IMR-90 (cell line): ENCODE results near the gene LYVE1. TPM values are rescaled to one million over a fixed set of nuclear protein-coding genes. Genes with fewer than 3 reads are reported as not detected.

Experiments used
- ATAC-seq: fragments of 200-7000 bp; cut with Tn5 transposase; 2 replicates; pipeline ENCODE4 v1.9.1; 2020; ENCODE audit warnings: low read depth, mild to moderate bottlenecking, moderate library complexity
- BruUV-seq: library from RNA; stranded (reverse); fragments of 400-500 nt; replicated peaks from 2 replicates; lab custom pipeline; 2021; lab: Mats Ljungman, UMichigan
- CTCF ChIA-PET: fragments of 300-600 bp; formaldehyde crosslinking; extraction: SDS; loops from one replicate; lab custom pipeline; 2021; ENCODE audit warnings: antibody characterized with exemption; lab: Yijun Ruan, JAX
- POLR2A ChIA-PET: fragments of 300-600 bp; sonication (Branson Sonifier 250); formaldehyde crosslinking; loops from one replicate; lab custom pipeline; 2022; ENCODE audit warnings: antibody characterized with exemption; ENCODE audit not compliant: unreplicated experiment; lab: Charles Lee
- DNase-seq: peaks from one replicate; pipeline ENCODE4 v3.0.0; 2013
- H2AFZ ChIP-seq: replicated peaks from 2 replicates; pipeline ENCODE3; 2013; ENCODE audit warnings: low read length, mild to moderate bottlenecking; ENCODE audit not compliant: poor library complexity
- H2AK5ac ChIP-seq: 2 replicates; pipeline ENCODE4 v1.6.1; 2013; ENCODE audit warnings: low read depth, low read length, inconsistent platforms
- H2AK9ac ChIP-seq: replicated peaks from 2 replicates; pipeline ENCODE3; 2013; ENCODE audit warnings: mild to moderate bottlenecking, low read depth, low read length, moderate library complexity; ENCODE audit not compliant: poor library complexity
- H2BK120ac ChIP-seq: 2 replicates; pipeline ENCODE4 v1.6.1; 2013; ENCODE audit warnings: low read depth, low read length, inconsistent platforms
- H2BK15ac ChIP-seq: 3 replicates; pipeline ENCODE4 v1.6.1; 2013; ENCODE audit warnings: low read depth, low read length, inconsistent platforms
- H2BK20ac ChIP-seq: 2 replicates; pipeline ENCODE4 v1.6.1; 2013; ENCODE audit warnings: low read depth, mild to moderate bottlenecking, inconsistent platforms, low read length, moderate library complexity
- H2BK5ac ChIP-seq: 2 replicates; pipeline ENCODE4 v1.6.1; 2013; ENCODE audit warnings: mild to moderate bottlenecking, low read depth, low read length, inconsistent platforms; ENCODE audit not compliant: poor library complexity, severe bottlenecking
- H3K14ac ChIP-seq: replicated peaks from 2 replicates; pipeline ENCODE4 v1.6.1; 2013; ENCODE audit warnings: low read depth, low read length, inconsistent platforms
- H3K18ac ChIP-seq: 2 replicates; pipeline ENCODE4 v1.6.1; 2013; ENCODE audit warnings: low read depth, low read length, control low read depth
- H3K23ac ChIP-seq: 2 replicates; pipeline ENCODE4 v1.6.1; 2013; ENCODE audit warnings: low read depth, low read length, inconsistent platforms
- H3K27ac ChIP-seq: 2 replicates; pipeline ENCODE4 v1.5.1; 2013; ENCODE audit warnings: mild to moderate bottlenecking, control low read depth, low read length; ENCODE audit not compliant: insufficient read depth
- H3K27me3 ChIP-seq: 2 replicates; pipeline ENCODE4 v1.6.1; 2013; ENCODE audit warnings: low read length; ENCODE audit not compliant: control insufficient read depth, insufficient read depth
- H3K36me3 ChIP-seq: 2 replicates; pipeline ENCODE4 v1.6.1; 2013; ENCODE audit warnings: low read length, mixed read lengths; ENCODE audit not compliant: control insufficient read depth, insufficient read depth
- H3K4ac ChIP-seq: 2 replicates; pipeline ENCODE4 v1.6.1; 2013; ENCODE audit warnings: low read depth, low read length, inconsistent platforms
- H3K4me1 ChIP-seq: 2 replicates; pipeline ENCODE4 v1.6.1; 2013; ENCODE audit warnings: low read length, mixed read lengths; ENCODE audit not compliant: control insufficient read depth, insufficient read depth
- H3K4me2 ChIP-seq: 2 replicates; pipeline ENCODE4 v1.6.1; 2013; ENCODE audit warnings: low read depth, mild to moderate bottlenecking, control low read depth, low read length, moderate library complexity
- H3K4me3 ChIP-seq: 2 replicates; pipeline ENCODE4 v1.5.1; 2013; ENCODE audit warnings: low read depth, mild to moderate bottlenecking, control low read depth, low read length, moderate library complexity; ENCODE audit not compliant: insufficient read depth
- H3K56ac ChIP-seq: 2 replicates; pipeline ENCODE4 v1.6.1; 2013; ENCODE audit warnings: low read length, inconsistent platforms; ENCODE audit not compliant: insufficient read depth; ENCODE audit errors: extremely low read depth
- H3K79me1 ChIP-seq, 2 experiments: 2 replicates each; pipeline ENCODE4 v1.6.1; 2013; ENCODE audit warnings: low read length in 2 of 2, inconsistent platforms in 1 of 2, low read depth in 1 of 2
- H3K9ac ChIP-seq: 2 replicates; pipeline ENCODE4 v1.6.1; 2013; ENCODE audit warnings: low read depth, low read length, control low read depth
- H3K9me1 ChIP-seq: 2 replicates; pipeline ENCODE4 v1.6.1; 2013; ENCODE audit warnings: low read length, inconsistent platforms; ENCODE audit not compliant: insufficient read depth
- H3K9me3 ChIP-seq: 2 replicates; pipeline ENCODE4 v1.6.1; 2013; ENCODE audit warnings: low read length; ENCODE audit not compliant: control insufficient read depth, insufficient read depth
- H4K20me1 ChIP-seq: 2 replicates; pipeline ENCODE4 v1.6.1; 2013; ENCODE audit warnings: low read length, inconsistent platforms; ENCODE audit not compliant: insufficient read depth
- H4K5ac ChIP-seq: 2 replicates; pipeline ENCODE4 v1.6.1; 2013; ENCODE audit warnings: mild to moderate bottlenecking, low read depth, low read length, control low read depth
- H4K8ac ChIP-seq, 2 experiments: 2 replicates each; pipeline ENCODE4 v1.6.1; 2013; ENCODE audit warnings: low read depth in 2 of 2, low read length in 2 of 2, control low read depth in 1 of 2, inconsistent platforms in 1 of 2
- H4K91ac ChIP-seq: 2 replicates; pipeline ENCODE4 v1.6.1; 2013; ENCODE audit warnings: low read depth, low read length, inconsistent platforms; ENCODE audit not compliant: insufficient read depth
- BHLHE40 ChIP-seq: fragments of 150-350 bp; IDR thresholded peaks from 2 replicates; pipeline ENCODE4 v1.6.1; 2016; ENCODE audit warnings: mild to moderate bottlenecking, low read depth, low read length
- CEBPB ChIP-seq: IDR thresholded peaks from 2 replicates; pipeline ENCODE4 v1.6.1; 2012; ENCODE audit warnings: low read depth, low read length, improper control_type of control experiment
- CHD1 ChIP-seq: IDR thresholded peaks from 2 replicates; pipeline ENCODE4 v1.6.1; 2012; ENCODE audit warnings: low read depth, low read length, improper control_type of control experiment
- CTCF ChIP-seq: conservative IDR thresholded peaks from 2 replicates; pipeline ENCODE4 v1.5.1; 2012; ENCODE audit warnings: mild to moderate bottlenecking, low read depth, low read length, improper control_type of control experiment
- ELK1 ChIP-seq: fragments of 150-350 bp; IDR thresholded peaks from 2 replicates; pipeline ENCODE4 v1.6.1; 2016; ENCODE audit warnings: low read depth, mild to moderate bottlenecking, low read length, moderate library complexity, borderline replicate concordance
- FOS ChIP-seq: fragments of 150-350 bp; IDR thresholded peaks from 2 replicates; pipeline ENCODE4 v1.6.1; 2016; ENCODE audit warnings: low read depth, low read length
- MAFK ChIP-seq: IDR thresholded peaks from 2 replicates; pipeline ENCODE4 v1.6.1; 2012; ENCODE audit warnings: low read depth, low read length, improper control_type of control experiment
- MAZ ChIP-seq: IDR thresholded peaks from 2 replicates; pipeline ENCODE4 v1.6.1; 2012; ENCODE audit warnings: low read depth, mild to moderate bottlenecking, low read length, improper control_type of control experiment, moderate library complexity, borderline replicate concordance
- MXI1 ChIP-seq: IDR thresholded peaks from 2 replicates; pipeline ENCODE4 v1.6.1; 2012; ENCODE audit warnings: low read depth, mild to moderate bottlenecking, low read length, moderate library complexity, borderline replicate concordance
- NFE2L2 ChIP-seq: fragments of 150-350 bp; IDR thresholded peaks from 2 replicates; pipeline ENCODE4 v1.6.1; 2016; ENCODE audit warnings: low read depth, mild to moderate bottlenecking, low read length
- POLR2A ChIP-seq: IDR thresholded peaks from 2 replicates; pipeline ENCODE4 v1.6.1; 2012; ENCODE audit warnings: mild to moderate bottlenecking, low read depth, low read length
- RAD21 ChIP-seq: IDR thresholded peaks from 2 replicates; pipeline ENCODE4 v1.6.1; 2012; ENCODE audit warnings: low read length, improper control_type of control experiment
- RCOR1 ChIP-seq: IDR thresholded peaks from 2 replicates; pipeline ENCODE4 v1.6.1; 2012; ENCODE audit warnings: mild to moderate bottlenecking, low read length, improper control_type of control experiment; ENCODE audit not compliant: insufficient replicate concordance
- RFX5 ChIP-seq: IDR thresholded peaks from 2 replicates; pipeline ENCODE4 v1.8.0; 2012; ENCODE audit warnings: low read depth, mild to moderate bottlenecking, low read length, moderate library complexity
- SMC3 ChIP-seq: fragments of 150-350 bp; IDR thresholded peaks from 2 replicates; pipeline ENCODE4 v1.6.1; 2016; ENCODE audit warnings: low read depth, mild to moderate bottlenecking, antibody characterized with exemption, low read length, moderate library complexity
- WGBS, 2 experiments: methylation state at CpG; one replicate each; pipeline versions ENCODE4 v1.1.5 to v1.1.7; 2013; ENCODE audit warnings: missing lambda C conversion rate in 2 of 2; ENCODE audit not compliant: insufficient read length in 1 of 2; ENCODE audit errors: extremely low coverage in 2 of 2; 5-methylcytosine and 5-hydroxymethylcytosine counted together
- dilution Hi-C: fragments of 300-500 bp; cut with HindIII; formaldehyde crosslinking; loops from one replicate; pipeline ENCODE4 v1.14.3; 2018; ENCODE audit warnings: low sequenced_read_pairs; ENCODE audit not compliant: unreplicated experiment
- in situ Hi-C: fragments of 300-500 bp; cut with MboI; formaldehyde crosslinking; loops from 3 replicates; pipeline ENCODE4 v1.14.3; 2019; ENCODE audit warnings: low sequenced_read_pairs, inconsistent platforms, mixed read lengths
- intact Hi-C: fragments of 100-400 bp; cut with micrococcal nuclease; formaldehyde crosslinking; loops from 2 replicates; pipeline ENCODE4 v1.10.0; 2022
- polyA plus RNA-seq, 3 experiments: library from polyadenylated mRNA; depleted of rRNA; stranded (reverse); fragments of >200 nt; gene quantifications; 2 replicates each; pipeline ENCODE4 v1.2.3, GENCODE V29; 2012; ENCODE audit warnings: low replicate concordance in 1 of 3
- total RNA-seq: library from RNA; depleted of rRNA; stranded (reverse); fragments of >200 nt; gene quantifications from 2 replicates; pipeline ENCODE4 v1.2.3, GENCODE V29; 2012
- TF ChIP-seq, protein P1 (sequence below): fragments of 150-350 bp; IDR thresholded peaks from 2 replicates; pipeline ENCODE4 v1.6.1; 2017; ENCODE audit warnings: mild to moderate bottlenecking, antibody characterized with exemption, low read length, low read depth

LYVE1 gene
- total and polyA plus RNA-seq, 2 of the 4 experiments (the other 2 are of a cell fraction): not detected

DNA sequence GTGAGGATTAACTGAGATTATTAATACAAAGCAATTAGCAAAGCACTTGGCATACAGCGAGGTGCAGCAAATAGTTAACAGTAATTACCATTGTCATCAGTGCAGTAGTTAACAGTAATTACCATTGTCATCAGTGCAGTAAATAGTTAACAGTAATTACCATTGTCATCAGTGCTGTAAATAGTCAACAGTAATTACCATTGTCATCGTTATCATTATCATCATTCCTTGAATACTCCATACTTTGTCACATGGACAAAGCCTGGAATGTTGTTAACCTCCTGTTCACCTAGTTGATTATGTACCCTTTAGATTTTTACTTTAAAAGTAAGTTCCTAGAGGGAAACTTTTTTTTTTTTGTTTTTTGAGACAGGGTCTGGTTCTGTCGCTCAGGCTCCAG lies 19.5 kb upstream of the LYVE1 start:
- H4K5ac ChIP-seq: no peak overlapping the region
- in situ Hi-C loops (no loop called here), intact Hi-C loops (no loop called here), dilution Hi-C loops (no loop called here)
- no peak overlapping the region for H2AK9ac ChIP-seq
- H3K4me1 ChIP-seq: peaks cover 23% of the 10 kb centered on the region
- no peak overlapping the region for H3K4me2 ChIP-seq
- H3K27ac ChIP-seq: no peak overlapping the region
- H4K20me1 ChIP-seq: no peaks in the 10 kb centered on the region
- no peak overlapping the region for H3K4me3 ChIP-seq
- peaks cover 22% of the 10 kb centered on the region for H3K36me3 ChIP-seq
- DNase-seq: no peak
- no peak overlapping the region for H2AFZ ChIP-seq
- no CpG with 5 or more reads among the region's 3 CpGs for WGBS, 2 experiments
- H3K14ac ChIP-seq: no peak overlapping the region
- H3K79me1 ChIP-seq: peaks cover 0 to 32% of the 10 kb centered on the region in 2 experiments; a peak in 3 of 4 replicates
- no peak overlapping the region for H3K23ac ChIP-seq
- no peak overlapping the region for H4K8ac ChIP-seq
- H2BK20ac ChIP-seq: no peak overlapping the region
- no peak overlapping the region for H3K18ac ChIP-seq
- peaks cover 35% of the 10 kb centered on the region for H3K9me1 ChIP-seq
- H2BK15ac ChIP-seq: no peak overlapping the region
- ATAC-seq: no peak
- TF ChIP-seq FOS (no peak), POLR2A (no peak), MAFK (no peak), RCOR1 (no peak), NFE2L2 (no peak), RAD21 (no peak), CHD1 (no peak), SMC3 (no peak), CEBPB (no peak), MAZ (no peak), ELK1 (no peak), CTCF (no peak), MXI1 (no peak), BHLHE40 (no peak), RFX5 (no peak)
- TF ChIP-seq, protein P1, sequence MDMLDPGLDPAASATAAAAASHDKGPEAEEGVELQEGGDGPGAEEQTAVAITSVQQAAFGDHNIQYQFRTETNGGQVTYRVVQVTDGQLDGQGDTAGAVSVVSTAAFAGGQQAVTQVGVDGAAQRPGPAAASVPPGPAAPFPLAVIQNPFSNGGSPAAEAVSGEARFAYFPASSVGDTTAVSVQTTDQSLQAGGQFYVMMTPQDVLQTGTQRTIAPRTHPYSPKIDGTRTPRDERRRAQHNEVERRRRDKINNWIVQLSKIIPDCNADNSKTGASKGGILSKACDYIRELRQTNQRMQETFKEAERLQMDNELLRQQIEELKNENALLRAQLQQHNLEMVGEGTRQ: no peak
- H3K4ac ChIP-seq: no peak overlapping the region
- CTCF ChIA-PET: interaction anchor here (0.7 to 1.2 kb wide), 2 partner anchors 72 to 182 kb away, joined by 3 read pairs; no protein-coding TSS in a partner anchor
- no peak overlapping the region for H2BK5ac ChIP-seq
- H3K9ac ChIP-seq: no peak overlapping the region
- no peak overlapping the region for H4K91ac ChIP-seq
- POLR2A ChIA-PET: interaction anchor here (0.6 kb wide), 1 partner anchor 147 kb away, joined by 3 read pairs; no protein-coding TSS in a partner anchor
- no peaks in the 10 kb centered on the region for H3K27me3 ChIP-seq
- H3K9me3 ChIP-seq: no peaks in the 10 kb centered on the region
- no peak overlapping the region for H2BK120ac ChIP-seq
- H3K56ac ChIP-seq: no peak overlapping the region
- no TSS peak for BruUV-seq
- H2AK5ac ChIP-seq: no peak overlapping the region
